ENCODE results near the gene FOSB. TPM values are rescaled to one million over a fixed set of nuclear protein-coding genes. Genes with fewer than 3 reads are reported as not detected.
"Not testable (repeated sequence)": the region's sequence is repeated elsewhere in the genome, so short reads cannot be mapped to it uniquely, and the experiment has no call there.

Gene FOSB
- total RNA-seq, 1 experiment from 2014 or later: 0.40 TPM

GRCh38 chr19:45432543-45432942 is 35.3 kb upstream of the FOSB start:
- peaks cover 13% of the 10 kb centered on the region for H3K27me3 ChIP-seq
- not testable (repeated sequence) for DNase-seq; H3K9me3 ChIP-seq (replicated peaks); H3K4me1 ChIP-seq; H3K4me3 ChIP-seq; H3K27ac ChIP-seq; H3K36me3 ChIP-seq

DNA sequence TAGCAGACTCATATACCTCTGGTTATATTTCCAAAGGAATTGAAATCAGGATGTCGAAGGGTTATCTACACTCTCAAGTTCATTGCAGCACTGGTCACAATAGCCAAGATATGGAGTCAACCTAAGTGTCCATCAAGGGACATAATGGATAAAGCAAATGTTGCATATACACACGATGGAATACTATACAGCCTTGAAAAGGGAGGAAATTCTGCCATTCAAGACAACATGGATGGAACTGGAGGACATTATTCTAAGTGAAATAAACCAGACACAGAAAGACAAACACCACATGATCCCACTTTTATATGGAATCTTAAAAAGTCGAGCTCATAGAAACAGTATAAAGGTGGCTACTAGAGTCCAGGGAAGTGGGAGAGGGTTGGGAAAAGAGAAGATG is 30.5 kb upstream of the FOSB start:
- no peaks in the 10 kb centered on the region for H3K36me3 ChIP-seq
- H3K4me3 ChIP-seq: no peak overlapping the region
- H3K4me1 ChIP-seq: peaks cover 3% of the 10 kb centered on the region; the same call in 1 of the 2 replicates
- H3K27ac ChIP-seq: no peak overlapping the region
- DNase-seq: no peak
- H3K9me3 ChIP-seq (replicated peaks): peaks cover 3% of the 10 kb centered on the region
- no peaks in the 10 kb centered on the region for H3K27me3 ChIP-seq

DNA sequence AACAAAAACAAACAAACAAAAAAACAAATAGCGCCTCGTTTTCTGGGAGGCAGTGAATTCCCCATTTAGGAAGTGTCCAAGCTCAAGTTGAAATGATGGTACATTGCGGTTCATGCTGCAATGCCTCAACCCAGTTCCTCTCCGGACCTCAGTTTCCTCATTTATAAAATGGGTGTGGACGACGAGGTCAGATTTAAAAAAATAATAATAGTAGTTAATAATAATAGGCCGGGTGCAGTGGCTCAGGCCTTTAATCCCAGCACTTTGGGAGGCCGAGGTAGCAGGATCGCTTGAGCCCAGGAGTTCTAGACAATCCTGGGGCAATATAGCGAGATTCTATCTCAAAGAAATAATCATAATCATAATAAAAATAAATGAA is 28.6 kb upstream of the FOSB start:
- H3K9me3 ChIP-seq (replicated peaks): peaks cover 3% of the 10 kb centered on the region
- H3K36me3 ChIP-seq: no peaks in the 10 kb centered on the region
- peak overlapping the region; percentile 65 for H3K4me3 ChIP-seq
- H3K27ac ChIP-seq: peak overlapping the region; percentile 52; the same call in 1 of the 2 replicates
- no peaks in the 10 kb centered on the region for H3K27me3 ChIP-seq
- no peak for DNase-seq
- peaks cover 9% of the 10 kb centered on the region; the same call in 1 of the 2 replicates for H3K4me1 ChIP-seq

GRCh38 chr19:45439569-45440258 is 28.1 kb upstream of the FOSB start:
- peak; percentile 86 to 87 for DNase-seq
- Histone ChIP-seq H3K9me3 (replicated peaks) (peaks cover 3% of the 10 kb centered on the region), H3K4me3 (peak overlapping the region; percentile 65), H3K27me3 (no peaks in the 10 kb centered on the region), H3K27ac (peak overlapping the region; percentile 52; the same call in 1 of the 2 replicates), H3K36me3 (no peaks in the 10 kb centered on the region), H3K4me1 (peaks cover 9% of the 10 kb centered on the region; the same call in 1 of the 2 replicates)

- H3K4me1 ChIP-seq: peaks cover 13% of the 10 kb centered on the region; the same call in 1 of the 2 replicates
- H3K4me3 ChIP-seq: peak overlapping the region; percentile 65
- H3K27ac ChIP-seq: peak overlapping the region; percentile 52; the same call in 1 of the 2 replicates
- peaks cover 3% of the 10 kb centered on the region for H3K9me3 ChIP-seq (replicated peaks)
- peak in 1 of 2 experiments; percentile 30 for DNase-seq
- H3K36me3 ChIP-seq: no peaks in the 10 kb centered on the region
- no peaks in the 10 kb centered on the region for H3K27me3 ChIP-seq
Measured at GRCh38 chr19:45440259-45440638, 27.5 kb upstream of the FOSB start.

DNA sequence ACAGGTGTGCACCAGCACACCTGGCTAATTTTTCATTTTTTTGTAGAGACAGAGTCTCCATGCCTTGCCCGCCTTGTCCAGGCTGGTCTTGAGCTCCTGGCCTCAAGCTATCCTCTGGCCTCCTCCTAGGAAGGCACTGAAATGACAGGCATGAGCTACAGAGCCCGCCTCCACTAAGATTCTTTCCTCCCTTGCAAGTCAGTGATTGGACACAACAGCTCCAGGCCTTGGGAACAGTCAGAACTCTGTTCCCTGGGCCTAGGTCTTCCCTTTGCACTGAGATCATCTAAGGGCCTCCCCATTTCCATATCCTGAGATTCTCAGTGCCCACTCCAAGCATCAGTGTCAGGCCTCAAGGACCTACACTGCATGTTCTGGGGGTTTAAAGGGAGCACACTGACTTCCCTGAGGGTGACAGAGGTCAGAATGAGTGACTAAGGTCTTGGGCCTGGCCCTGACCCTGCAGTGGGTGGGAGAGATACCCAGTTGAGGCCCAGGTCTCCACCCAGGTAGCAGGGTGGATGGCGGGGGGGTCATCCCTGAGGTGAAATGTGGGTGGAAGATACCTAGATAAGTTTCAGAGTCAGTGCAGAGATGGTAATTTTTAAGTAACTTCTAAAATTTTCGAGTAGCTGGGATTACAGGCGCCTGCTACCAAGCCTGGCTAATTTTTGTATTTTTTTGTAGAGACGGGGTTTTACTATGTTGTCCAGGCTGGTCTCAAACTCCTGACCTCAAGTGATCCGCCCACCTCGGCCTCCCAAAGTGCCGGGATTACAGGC is 26.7 kb upstream of the FOSB start:
- no peak overlapping the region for H3K27ac ChIP-seq
- peak; percentile 37 to 59 for DNase-seq
- no peaks in the 10 kb centered on the region for H3K36me3 ChIP-seq
- no peak overlapping the region for H3K4me3 ChIP-seq
- H3K9me3 ChIP-seq (replicated peaks): peaks cover 3% of the 10 kb centered on the region
- H3K27me3 ChIP-seq: no peaks in the 10 kb centered on the region
- H3K4me1 ChIP-seq: peaks cover 13% of the 10 kb centered on the region; the same call in 1 of the 2 replicates

DNA sequence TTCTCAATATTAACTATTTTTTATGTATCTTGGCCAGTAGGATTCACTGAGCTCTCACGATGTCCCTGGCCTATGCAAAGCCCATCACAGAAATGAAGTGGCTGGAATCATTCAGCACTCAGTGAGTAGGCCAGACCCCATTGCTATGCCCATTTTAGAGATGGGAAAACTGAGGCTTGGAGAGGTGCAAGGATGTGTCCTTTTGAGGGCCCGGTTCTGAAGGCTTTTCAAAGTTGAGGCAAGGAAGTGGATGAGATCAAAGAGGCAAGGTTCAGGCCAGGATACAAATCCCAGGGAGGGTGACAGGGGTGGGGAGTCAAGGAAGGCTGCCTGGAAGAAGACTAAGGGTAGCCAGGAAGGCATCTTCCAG is 25.4 kb upstream of the FOSB start:
- peaks cover 1% of the 10 kb centered on the region; the same call in 1 of the 2 replicates for H3K9me3 ChIP-seq (replicated peaks)
- no peak overlapping the region for H3K27ac ChIP-seq
- H3K4me3 ChIP-seq: no peak overlapping the region
- H3K27me3 ChIP-seq: no peaks in the 10 kb centered on the region
- peaks cover 13% of the 10 kb centered on the region; the same call in 1 of the 2 replicates for H3K4me1 ChIP-seq
- no peaks in the 10 kb centered on the region for H3K36me3 ChIP-seq
- DNase-seq: no peak

DNA sequence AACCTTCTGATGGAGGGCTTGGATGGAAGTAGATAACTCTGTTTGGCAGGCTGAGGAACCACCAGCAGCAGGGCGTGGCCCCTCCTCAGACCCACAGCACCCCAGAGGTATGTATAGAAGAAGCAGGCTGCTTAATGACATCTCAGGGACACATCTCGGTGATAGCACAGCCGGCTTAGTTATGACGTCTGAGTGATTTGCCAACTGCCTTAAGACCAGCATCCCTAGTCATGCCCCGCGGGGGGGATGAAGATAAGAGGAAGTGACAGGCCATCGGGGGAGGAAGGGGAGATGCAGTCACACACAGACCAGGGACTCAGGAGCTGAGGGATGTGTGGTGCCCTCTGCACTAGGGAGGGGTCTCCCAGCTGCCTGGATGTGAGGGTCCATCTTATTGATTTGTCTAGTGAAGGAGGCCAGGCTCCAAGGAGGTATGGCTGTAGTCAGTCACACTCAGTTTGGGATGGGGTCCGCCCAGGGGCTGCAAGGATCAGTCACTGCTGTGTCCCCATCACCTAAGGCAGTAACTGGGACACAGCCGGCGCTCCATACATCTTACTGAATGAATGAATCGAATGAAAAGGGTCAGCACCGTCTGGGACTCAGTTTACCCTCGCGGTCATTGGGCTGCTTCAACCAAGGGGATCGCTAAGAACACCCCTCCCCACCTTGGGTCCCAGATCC is 24.9 kb upstream of the FOSB start:
- Histone ChIP-seq H3K36me3 (no peaks in the 10 kb centered on the region), H3K27me3 (no peaks in the 10 kb centered on the region), H3K27ac (no peak overlapping the region), H3K9me3 (replicated peaks) (no peaks in the 10 kb centered on the region), H3K4me3 (peak overlapping the region; percentile 61), H3K4me1 (peaks cover 13% of the 10 kb centered on the region; the same call in 1 of the 2 replicates)
- peak; percentile 53 to 64 for DNase-seq

GRCh38 chr19:45443462-45444317 is 24.1 kb upstream of the FOSB start:
- no peaks in the 10 kb centered on the region for H3K36me3 ChIP-seq
- DNase-seq: peak; percentile 95 to 96
- no peaks in the 10 kb centered on the region for H3K27me3 ChIP-seq
- H3K27ac ChIP-seq: peak overlapping the region; percentile 48
- peaks cover 13% of the 10 kb centered on the region; the same call in 1 of the 2 replicates for H3K4me1 ChIP-seq
- H3K9me3 ChIP-seq (replicated peaks): no peaks in the 10 kb centered on the region
- H3K4me3 ChIP-seq: peak overlapping the region; percentile 61

DNA sequence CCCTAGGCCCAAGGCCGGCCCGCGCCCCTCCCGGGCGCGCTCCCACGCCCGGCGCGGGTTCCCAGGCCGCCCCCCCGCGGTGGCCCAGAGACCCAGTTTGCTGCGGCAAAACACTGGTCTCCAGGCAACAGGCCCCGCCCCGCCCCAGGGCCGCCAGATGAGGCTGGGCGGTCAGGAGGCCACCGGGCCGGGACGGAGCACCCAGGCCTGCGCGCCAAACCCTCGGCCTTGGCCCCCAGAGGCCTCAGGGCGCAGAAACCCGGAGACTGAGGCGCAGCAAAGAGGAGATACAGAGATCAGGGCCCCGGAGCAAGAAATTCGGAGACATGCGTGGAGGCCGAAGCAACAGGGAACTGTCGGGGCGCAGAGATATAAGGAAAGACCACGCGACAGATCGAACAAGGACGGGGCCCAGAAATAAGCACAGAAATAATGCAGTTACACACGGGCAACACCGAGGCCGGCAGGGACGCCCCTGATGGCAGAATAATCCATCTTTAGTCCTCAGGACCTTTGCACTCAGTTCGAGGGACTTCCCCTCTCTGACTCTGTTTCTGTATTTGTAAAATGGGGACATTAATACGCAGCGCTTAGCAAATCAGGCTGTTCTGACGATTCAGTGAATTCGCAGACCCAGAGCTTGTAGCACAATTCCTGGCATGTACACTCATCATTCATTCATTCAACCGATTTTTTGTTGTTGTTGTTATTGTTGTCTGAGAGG is 23.3 kb upstream of the FOSB start:
- no peaks in the 10 kb centered on the region for H3K27me3 ChIP-seq
- peak overlapping the region; percentile 53 for H3K27ac ChIP-seq
- peak; percentile 87 to 90 for DNase-seq
- H3K4me3 ChIP-seq: peak overlapping the region; percentile 61
- no peaks in the 10 kb centered on the region for H3K36me3 ChIP-seq
- H3K9me3 ChIP-seq (replicated peaks): no peaks in the 10 kb centered on the region
- H3K4me1 ChIP-seq: peaks cover 13% of the 10 kb centered on the region; the same call in 1 of the 2 replicates

- no peak for DNase-seq
- Histone ChIP-seq H3K27ac (no peak overlapping the region), H3K4me3 (no peak overlapping the region), H3K4me1 (peaks cover 15% of the 10 kb centered on the region), H3K9me3 (replicated peaks) (no peaks in the 10 kb centered on the region), H3K36me3 (no peaks in the 10 kb centered on the region), H3K27me3 (no peaks in the 10 kb centered on the region)
Measured at GRCh38 chr19:45445139-45445538, 22.7 kb upstream of the FOSB start.

GRCh38 chr19:45446295-45446694 is 21.5 kb upstream of the FOSB start:
- Histone ChIP-seq H3K4me1 (peaks cover 18% of the 10 kb centered on the region), H3K36me3 (no peaks in the 10 kb centered on the region), H3K27me3 (no peaks in the 10 kb centered on the region), H3K9me3 (replicated peaks) (no peaks in the 10 kb centered on the region), H3K27ac (no peak overlapping the region), H3K4me3 (no peak overlapping the region)
- DNase-seq: peak in 1 of 2 experiments; percentile 39

- no peak overlapping the region for H3K27ac ChIP-seq
- DNase-seq: no peak
- H3K27me3 ChIP-seq: no peaks in the 10 kb centered on the region
- H3K36me3 ChIP-seq: no peaks in the 10 kb centered on the region
- H3K9me3 ChIP-seq (replicated peaks): no peaks in the 10 kb centered on the region
- no peak overlapping the region for H3K4me3 ChIP-seq
- peaks cover 23% of the 10 kb centered on the region for H3K4me1 ChIP-seq
Measured at GRCh38 chr19:45446944-45447343, 20.9 kb upstream of the FOSB start.

DNA sequence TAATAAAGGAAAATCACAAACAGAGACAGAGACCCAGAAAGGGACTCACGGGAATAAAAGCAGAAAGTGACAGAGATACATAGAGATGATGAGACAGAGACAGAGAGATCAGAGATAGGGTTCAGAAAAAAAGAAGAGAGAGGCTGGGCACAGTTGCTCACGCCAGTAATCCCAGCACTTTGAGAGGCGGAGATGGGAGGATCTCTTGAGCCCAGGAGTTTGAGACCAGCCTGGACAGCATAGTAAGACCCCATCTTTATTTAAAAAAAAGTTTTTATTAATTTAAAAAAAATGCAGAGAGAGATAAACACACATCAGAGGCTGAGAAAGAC is 19.4 kb upstream of the FOSB start:
- Histone ChIP-seq H3K27me3 (no peaks in the 10 kb centered on the region), H3K36me3 (no peaks in the 10 kb centered on the region), H3K4me3 (no peak overlapping the region), H3K4me1 (peaks cover 24% of the 10 kb centered on the region), H3K27ac (no peak overlapping the region), H3K9me3 (replicated peaks) (no peaks in the 10 kb centered on the region)
- DNase-seq: no peak

Measured in SJCRH30 (cell line).